CD14-positive monocyte (primary cell): ENCODE measurements around the gene PCDHGA6. TPM values are rescaled to one million over a fixed set of nuclear protein-coding genes. Genes with fewer than 3 reads are reported as not detected.
"Not testable (repeated sequence)": the region's sequence is repeated elsewhere in the genome, so short reads cannot be mapped to it uniquely, and the experiment has no call there.

Source experiments
- DNase-seq, 3 donors: peaks; one replicate each; pipeline ENCODE4 v3.0.0-alpha.2; 2011 to 2022
- H2AFZ ChIP-seq: 2 replicates; pipeline ENCODE4 v1.6.0; 2012; ENCODE audit warnings: mild to moderate bottlenecking, low read depth, low read length, inconsistent platforms; ENCODE audit not compliant: insufficient read depth, poor library complexity, severe bottlenecking
- H3K27ac ChIP-seq, 2 donors: 1 replicate in 1 of 2; 2 replicates in 1 of 2; pipeline ENCODE4 v1.5.1; 2012 to 2013; ENCODE audit warnings: low read length in 2 of 2, control low read depth in 1 of 2, inconsistent platforms in 1 of 2, low read depth in 1 of 2, mild to moderate bottlenecking in 1 of 2
- H3K27me3 ChIP-seq, 2 donors: one replicate each; pipeline versions ENCODE4 v1.6.0 to v1.6.1; 2011 to 2013; ENCODE audit warnings: low read length in 2 of 2; ENCODE audit not compliant: control insufficient read depth in 2 of 2, insufficient read depth in 2 of 2
- H3K36me3 ChIP-seq, 2 donors: replicated peaks in 1 of 2; 1 replicate in 1 of 2; 2 replicates in 1 of 2; pipeline versions ENCODE4 v1.5.1 to v1.6.1; 2012 to 2013; ENCODE audit warnings: low read length in 2 of 2, control low read depth in 1 of 2, inconsistent platforms in 1 of 2, mild to moderate bottlenecking in 1 of 2; ENCODE audit not compliant: insufficient read depth in 2 of 2, control insufficient read depth in 1 of 2
- H3K4me1 ChIP-seq, 2 donors: 1 replicate in 1 of 2; 2 replicates in 1 of 2; pipeline versions ENCODE4 v1.5.1 to v1.6.1; 2012 to 2013; ENCODE audit warnings: low read length in 2 of 2, control low read depth in 1 of 2, inconsistent platforms in 1 of 2, mild to moderate bottlenecking in 1 of 2, moderate library complexity in 1 of 2; ENCODE audit not compliant: insufficient read depth in 2 of 2, control insufficient read depth in 1 of 2
- H3K4me2 ChIP-seq: replicated peaks from 2 replicates; pipeline ENCODE3; 2012; ENCODE audit warnings: low read length, moderate library complexity, mild to moderate bottlenecking; ENCODE audit not compliant: poor library complexity, severe bottlenecking; ENCODE audit errors: extremely low read depth
- H3K4me3 ChIP-seq, 3 experiments: fragments of 200-600 bp in 1 of 3; sonication (generic) in 1 of 3; replicated peaks in 1 of 3; 1 replicate in 2 of 3; 2 replicates in 1 of 3; pipeline ENCODE4 v1.5.1; 2011 to 2013; ENCODE audit warnings: low read length in 3 of 3, mild to moderate bottlenecking in 3 of 3, control low read depth in 2 of 3, low read depth in 2 of 3, inconsistent platforms in 1 of 3, moderate library complexity in 1 of 3
- H3K79me2 ChIP-seq: 2 replicates; pipeline ENCODE4 v1.6.0; 2012; ENCODE audit warnings: mild to moderate bottlenecking, control low read depth, inconsistent platforms, low read length, moderate library complexity; ENCODE audit not compliant: insufficient read depth
- H3K9ac ChIP-seq: 2 replicates; pipeline ENCODE4 v1.6.0; 2017; ENCODE audit warnings: low read length, mild to moderate bottlenecking; ENCODE audit not compliant: insufficient read depth, poor library complexity, severe bottlenecking
- H3K9me3 ChIP-seq, 2 donors: replicated peaks in 1 of 2; 1 replicate in 1 of 2; 2 replicates in 1 of 2; pipeline versions ENCODE4 v1.5.1 to v1.6.1; 2012 to 2013; ENCODE audit warnings: low read length in 2 of 2, control low read depth in 1 of 2; ENCODE audit not compliant: control insufficient read depth in 1 of 2, insufficient read depth in 1 of 2
- H4K20me1 ChIP-seq: 2 replicates; pipeline ENCODE4 v1.6.0; 2012; ENCODE audit warnings: mild to moderate bottlenecking, low read length, control low read depth, moderate library complexity; ENCODE audit not compliant: insufficient read depth
- H3K27ac Mint-ChIP-seq, 7 donors: one replicate each; pipeline ENCODE4 v1.8.0; 2020; ENCODE audit warnings: mild to moderate bottlenecking in 7 of 7, mixed read lengths in 7 of 7, moderate library complexity in 6 of 7, inconsistent platforms in 2 of 7
- H3K27me3 Mint-ChIP-seq, 3 donors: one replicate each; pipeline ENCODE4 v1.8.0; 2021 to 2022; ENCODE audit warnings: low read depth in 3 of 3, mild to moderate bottlenecking in 3 of 3, mixed read lengths in 3 of 3, moderate library complexity in 3 of 3, inconsistent platforms in 1 of 3
- H3K36me3 Mint-ChIP-seq, 2 donors: one replicate each; pipeline ENCODE4 v1.8.0; 2020; ENCODE audit warnings: mixed read lengths in 2 of 2, inconsistent platforms in 1 of 2, mild to moderate bottlenecking in 1 of 2
- H3K4me1 Mint-ChIP-seq: one replicate; pipeline ENCODE4 v1.8.0; 2020; ENCODE audit warnings: mild to moderate bottlenecking, mixed read lengths
- H3K4me3 Mint-ChIP-seq, 2 donors: one replicate each; pipeline ENCODE4 v1.8.0; 2020; ENCODE audit warnings: mild to moderate bottlenecking in 2 of 2, mixed read lengths in 2 of 2, moderate library complexity in 1 of 2
- H3K9me3 Mint-ChIP-seq, 7 donors: one replicate each; pipeline ENCODE4 v1.8.0; 2020 to 2022; ENCODE audit warnings: mixed read lengths in 7 of 7, mild to moderate bottlenecking in 6 of 7, moderate library complexity in 6 of 7, inconsistent platforms in 2 of 7
- WGBS: methylation state at CpG from one replicate; pipeline ENCODE4 v1.1.5; 2013; ENCODE audit warnings: missing lambda C conversion rate; ENCODE audit not compliant: insufficient coverage; 5-methylcytosine and 5-hydroxymethylcytosine counted together
- intact Hi-C, 2 donors: fragments of 100-400 bp; cut with micrococcal nuclease; formaldehyde crosslinking; loops; one replicate each; pipeline versions ENCODE4 v1.15.0 to v1.15.1; 2023
- polyA plus RNA-seq, 3 donors: library from polyadenylated mRNA; depleted of rRNA in 1 of 3; unstranded in 2 of 3; stranded (reverse) in 1 of 3; fragments of 300-500 nt in 2 of 3; fragments of >200 nt in 1 of 3; fragmentation: Illumina TruSeq in 2 of 3; gene quantifications; 1 replicate in 2 of 3; 2 replicates in 1 of 3; pipeline ENCODE4 v1.2.3, GENCODE V29; 2012 to 2021
- TF ChIP-seq, protein P1 (sequence below): fragments of 200-600 bp; IDR thresholded peaks from one replicate; pipeline ENCODE4 v1.8.0; 2022; ENCODE audit warnings: antibody characterized with exemption, mild to moderate bottlenecking

PCDHGA6 gene
- polyA plus RNA-seq, 3 donors: not detected

DNA sequence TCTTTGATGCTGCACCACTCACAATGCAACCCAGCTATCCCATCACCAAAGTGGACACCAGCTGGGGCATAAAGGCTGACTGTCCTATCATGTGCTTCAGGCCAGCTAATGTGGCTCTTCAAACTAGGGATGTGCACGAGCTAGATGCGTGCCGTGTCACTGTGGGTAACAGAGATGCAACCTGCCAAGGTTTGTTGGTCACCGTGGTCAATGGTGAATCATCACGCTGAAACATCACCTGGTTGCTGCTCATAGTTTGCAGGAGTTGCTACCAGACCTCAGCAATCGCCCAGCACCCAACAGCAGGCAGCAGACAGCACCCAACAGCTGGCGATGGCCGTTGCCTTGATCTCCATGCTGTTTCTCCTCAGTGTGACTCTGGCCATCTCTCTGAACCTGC is 45.5 kb upstream of the PCDHGA6 start:
- Histone ChIP-seq H3K36me3 (no peaks in the 10 kb centered on the region), H2AFZ (no peak overlapping the region), H3K9me3 (peaks cover 51 to 60% of the 10 kb centered on the region in 2 donors), H3K4me2 (no peak overlapping the region), H3K27ac (no peak overlapping the region), H3K9ac (no peak overlapping the region), H3K4me3 (no peak overlapping the region), H3K27me3 (peaks cover 40 to 65% of the 10 kb centered on the region in 2 donors), H4K20me1 (no peaks in the 10 kb centered on the region), H3K4me1 (no peaks in the 10 kb centered on the region), H3K79me2 (no peaks in the 10 kb centered on the region)
- Mint-ChIP-seq H3K27ac (no peak overlapping the region), H3K27me3 (peaks cover 25 to 59% (median 49%) of the 10 kb centered on the region in 3 donors), H3K4me3 (peak overlapping the region in 1 of 2 donors; percentile 15), H3K4me1 (peaks cover 5% of the 10 kb centered on the region), H3K36me3 (peaks cover 0 to 3% of the 10 kb centered on the region in 2 donors), H3K9me3 (peaks cover 24 to 72% (median 53%) of the 10 kb centered on the region in 7 donors)
- WGBS: 87% methylated on average over 8 of the region's 8 CpGs
- intact Hi-C loops: no loop called here
- TF ChIP-seq, protein P1, sequence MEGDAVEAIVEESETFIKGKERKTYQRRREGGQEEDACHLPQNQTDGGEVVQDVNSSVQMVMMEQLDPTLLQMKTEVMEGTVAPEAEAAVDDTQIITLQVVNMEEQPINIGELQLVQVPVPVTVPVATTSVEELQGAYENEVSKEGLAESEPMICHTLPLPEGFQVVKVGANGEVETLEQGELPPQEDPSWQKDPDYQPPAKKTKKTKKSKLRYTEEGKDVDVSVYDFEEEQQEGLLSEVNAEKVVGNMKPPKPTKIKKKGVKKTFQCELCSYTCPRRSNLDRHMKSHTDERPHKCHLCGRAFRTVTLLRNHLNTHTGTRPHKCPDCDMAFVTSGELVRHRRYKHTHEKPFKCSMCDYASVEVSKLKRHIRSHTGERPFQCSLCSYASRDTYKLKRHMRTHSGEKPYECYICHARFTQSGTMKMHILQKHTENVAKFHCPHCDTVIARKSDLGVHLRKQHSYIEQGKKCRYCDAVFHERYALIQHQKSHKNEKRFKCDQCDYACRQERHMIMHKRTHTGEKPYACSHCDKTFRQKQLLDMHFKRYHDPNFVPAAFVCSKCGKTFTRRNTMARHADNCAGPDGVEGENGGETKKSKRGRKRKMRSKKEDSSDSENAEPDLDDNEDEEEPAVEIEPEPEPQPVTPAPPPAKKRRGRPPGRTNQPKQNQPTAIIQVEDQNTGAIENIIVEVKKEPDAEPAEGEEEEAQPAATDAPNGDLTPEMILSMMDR: no peak
- DNase-seq: no peak

DNA sequence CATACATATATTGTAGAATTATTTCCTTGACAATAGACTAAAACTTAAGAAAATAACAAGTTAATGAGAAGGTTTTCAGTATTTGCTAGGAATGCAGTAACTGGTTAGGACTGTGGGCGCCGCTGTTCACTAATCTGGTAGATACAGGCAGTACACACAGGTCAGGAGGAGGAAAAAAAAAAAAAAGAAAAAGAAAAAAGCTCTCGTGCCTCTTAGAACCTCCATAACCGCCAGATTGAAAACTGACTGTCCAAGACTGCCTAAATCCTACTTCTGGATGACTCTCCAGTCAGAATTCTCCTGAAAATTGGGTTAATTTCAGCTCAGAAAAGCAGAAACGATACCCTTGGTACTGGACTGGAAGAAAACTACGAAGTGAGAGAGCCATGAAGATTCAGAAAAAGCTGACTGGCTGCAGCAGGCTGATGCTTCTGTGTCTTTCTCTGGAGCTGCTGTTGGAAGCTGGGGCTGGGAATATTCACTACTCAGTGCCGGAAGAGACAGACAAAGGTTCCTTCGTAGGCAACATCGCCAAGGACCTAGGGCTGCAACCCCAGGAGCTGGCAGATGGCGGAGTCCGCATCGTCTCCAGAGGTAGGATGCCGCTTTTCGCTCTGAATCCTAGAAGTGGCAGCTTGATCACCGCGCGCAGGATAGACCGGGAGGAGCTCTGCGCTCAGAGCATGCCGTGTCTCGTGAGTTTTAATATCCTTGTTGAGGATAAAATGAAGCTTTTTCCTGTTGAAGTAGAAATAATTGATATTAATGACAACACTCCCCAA is 43.2 kb upstream of the PCDHGA6 start, which contains the start of gene PCDHGA1:
Gene PCDHGA1 (plus strand): TSS at position 216 of the 782 bp plus-strand sequence.
- no peaks in the 10 kb centered on the region for H3K4me1 ChIP-seq
- H2AFZ ChIP-seq: peak within 1 kb of the TSS; percentile 6
- H3K27ac ChIP-seq: no peak within 1 kb of the TSS
- no peaks in the 10 kb centered on the region for H3K36me3 ChIP-seq
- TF ChIP-seq, protein P1: peak; percentile 51
- no peak within 1 kb of the TSS for H3K9ac ChIP-seq
- peaks cover 19 to 78% (median 66%) of the 10 kb centered on the region in 7 donors for H3K9me3 Mint-ChIP-seq
- intact Hi-C loops: no loop called here
- peaks cover 30 to 75% (median 63%) of the 10 kb centered on the region in 3 donors for H3K27me3 Mint-ChIP-seq
- peak within 1 kb of the TSS in 1 of 2 donors; percentile 51 for H3K4me3 Mint-ChIP-seq
- peaks cover 5% of the 10 kb centered on the region for H3K4me1 Mint-ChIP-seq
- no peaks in the 10 kb centered on the region for H3K79me2 ChIP-seq
- no peak for DNase-seq
- H3K27ac Mint-ChIP-seq: no peak within 1 kb of the TSS
- H3K9me3 ChIP-seq: peaks cover 48 to 63% of the 10 kb centered on the region in 2 donors
- H3K36me3 Mint-ChIP-seq: peaks cover 0 to 3% of the 10 kb centered on the region in 2 donors
- WGBS: 23% methylated on average over 14 of the region's 21 CpGs
- peaks cover 49 to 82% of the 10 kb centered on the region in 2 donors for H3K27me3 ChIP-seq
- H4K20me1 ChIP-seq: no peaks in the 10 kb centered on the region
- H3K4me3 ChIP-seq: no peak within 1 kb of the TSS
- no peak within 1 kb of the TSS for H3K4me2 ChIP-seq

DNA sequence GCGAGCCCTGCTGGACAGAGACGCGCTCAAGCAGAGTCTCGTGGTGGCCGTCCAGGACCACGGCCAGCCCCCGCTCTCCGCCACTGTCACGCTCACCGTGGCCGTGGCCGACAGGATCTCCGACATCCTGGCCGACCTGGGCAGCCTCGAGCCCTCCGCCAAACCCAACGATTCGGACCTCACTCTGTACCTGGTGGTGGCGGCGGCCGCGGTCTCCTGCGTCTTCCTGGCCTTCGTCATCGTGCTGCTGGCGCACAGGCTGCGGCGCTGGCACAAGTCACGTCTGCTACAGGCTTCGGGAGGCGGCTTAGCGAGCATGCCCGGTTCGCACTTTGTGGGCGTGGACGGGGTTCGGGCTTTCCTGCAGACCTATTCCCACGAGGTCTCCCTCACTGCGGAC is 41.1 kb upstream of the PCDHGA6 start:
- not testable (repeated sequence) for DNase-seq

More for the DNA sequence above, 41.1 kb upstream of the PCDHGA6 start:
- H3K4me3 ChIP-seq, H3K36me3 ChIP-seq, H2AFZ ChIP-seq, H3K36me3 Mint-ChIP-seq, H3K27ac ChIP-seq, H3K27ac Mint-ChIP-seq, H3K9ac ChIP-seq, H3K4me2 ChIP-seq, H3K4me1 ChIP-seq, H3K4me1 Mint-ChIP-seq, H3K79me2 ChIP-seq, H4K20me1 ChIP-seq, intact Hi-C loops: not testable (repeated sequence)
- WGBS: 42% methylated on average over 29 of the region's 39 CpGs
- H3K9me3 ChIP-seq: peaks cover 33 to 57% of the 10 kb centered on the region in 2 donors
- H3K9me3 Mint-ChIP-seq: peaks cover 15 to 80% (median 52%) of the 10 kb centered on the region in 7 donors
- peaks cover 28 to 79% (median 62%) of the 10 kb centered on the region in 3 donors for H3K27me3 Mint-ChIP-seq
- peak overlapping the region in 1 of 2 donors; percentile 62 for H3K4me3 Mint-ChIP-seq
- peaks cover 38 to 84% of the 10 kb centered on the region in 2 donors for H3K27me3 ChIP-seq
